Mesendoderm (in vitro differentiated cells): ENCODE data around the gene TRPM4.

Source experiments
- DNase-seq: peaks from one replicate; pipeline ENCODE4 v3.0.0; 2013
- H2AK5ac ChIP-seq: 2 replicates; pipeline ENCODE4 v1.6.1; 2013; ENCODE audit warnings: low read length, inconsistent platforms
- H2BK120ac ChIP-seq: 2 replicates; pipeline ENCODE4 v1.6.1; 2013; ENCODE audit warnings: low read depth, mild to moderate bottlenecking, low read length, moderate library complexity, mixed read lengths
- H2BK15ac ChIP-seq: replicated peaks from 2 replicates; pipeline ENCODE4 v1.6.1; 2013; ENCODE audit warnings: low read depth, mild to moderate bottlenecking, moderate library complexity
- H2BK5ac ChIP-seq: 2 replicates; pipeline ENCODE4 v1.6.1; 2013; ENCODE audit warnings: low read length, inconsistent platforms
- H3K18ac ChIP-seq: 2 replicates; pipeline ENCODE4 v1.6.1; 2013; ENCODE audit warnings: mild to moderate bottlenecking, low read length, mixed read lengths
- H3K23ac ChIP-seq: one replicate; pipeline ENCODE4 v1.6.1; 2013; ENCODE audit warnings: low read length
- H3K27ac ChIP-seq: 2 replicates; pipeline ENCODE4 v1.5.1; 2013; ENCODE audit warnings: low read depth, mild to moderate bottlenecking, inconsistent platforms, low read length, moderate library complexity
- H3K27me3 ChIP-seq: 2 replicates; pipeline ENCODE4 v1.6.1; 2013; ENCODE audit warnings: low read length, control low read depth, mild to moderate bottlenecking, inconsistent platforms; ENCODE audit not compliant: insufficient read depth, poor library complexity
- H3K36me3 ChIP-seq: 2 replicates; pipeline ENCODE4 v1.6.1; 2013; ENCODE audit warnings: low read length, inconsistent platforms; ENCODE audit not compliant: control insufficient read depth, insufficient read depth
- H3K4ac ChIP-seq: one replicate; pipeline ENCODE4 v1.6.1; 2013; ENCODE audit warnings: low read depth, mild to moderate bottlenecking, low read length, moderate library complexity
- H3K4me1 ChIP-seq: 2 replicates; pipeline ENCODE4 v1.6.1; 2013; ENCODE audit warnings: low read depth, low read length, inconsistent platforms; ENCODE audit not compliant: control insufficient read depth
- H3K4me2 ChIP-seq: 2 replicates; pipeline ENCODE4 v1.6.1; 2013; ENCODE audit warnings: low read length
- H3K4me3 ChIP-seq: 2 replicates; pipeline ENCODE4 v1.5.1; 2013; ENCODE audit warnings: mild to moderate bottlenecking, low read length
- H3K56ac ChIP-seq: one replicate; pipeline ENCODE4 v1.6.1; 2013; ENCODE audit warnings: low read length
- H3K79me1 ChIP-seq: 2 replicates; pipeline ENCODE4 v1.6.1; 2013; ENCODE audit warnings: low read length, inconsistent platforms
- H3K79me2 ChIP-seq: 2 replicates; pipeline ENCODE4 v1.6.1; 2013; ENCODE audit warnings: mild to moderate bottlenecking, low read length; ENCODE audit not compliant: control insufficient read depth, insufficient read depth
- H3K9ac ChIP-seq: 2 replicates; pipeline ENCODE4 v1.6.1; 2013; ENCODE audit warnings: low read length, inconsistent platforms
- H4K5ac ChIP-seq: one replicate; pipeline ENCODE4 v1.6.1; 2013; ENCODE audit warnings: low read length
- H4K8ac ChIP-seq: one replicate; pipeline ENCODE4 v1.6.1; 2013; ENCODE audit warnings: low read depth, mild to moderate bottlenecking, control low read depth, low read length, moderate library complexity
- WGBS: extraction: QIAGEN DNeasy Blood & Tissue Kit; methylation state at CpG from one replicate; pipeline ENCODE4 v1.1.7; 2013; ENCODE audit warnings: low lambda C conversion rate, missing lambda C conversion rate; ENCODE audit not compliant: insufficient coverage; ENCODE audit errors: extremely low coverage; 5-methylcytosine and 5-hydroxymethylcytosine counted together

Gene TRPM4

GRCh38 chr19:49129238-49129583, 28.4 kb upstream of the TRPM4 start:
- Histone ChIP-seq H3K4me1 (no peaks in the 10 kb centered on the region), H3K36me3 (no peaks in the 10 kb centered on the region), H3K27me3 (no peaks in the 10 kb centered on the region), H3K23ac (no peak overlapping the region), H3K56ac (no peak overlapping the region), H4K8ac (no peak overlapping the region), H2BK5ac (no peak overlapping the region), H3K27ac (no peak overlapping the region), H3K79me1 (no peaks in the 10 kb centered on the region), H3K4ac (no peak overlapping the region), H3K79me2 (no peaks in the 10 kb centered on the region), H3K9ac (no peak overlapping the region), H2BK120ac (no peak overlapping the region), H3K4me3 (no peak overlapping the region), H3K4me2 (no peak overlapping the region), H2AK5ac (no peak overlapping the region), H4K5ac (no peak overlapping the region), H2BK15ac (no peak overlapping the region), H3K18ac (no peak overlapping the region)
- no CpG with 5 or more reads among the region's 16 CpGs for WGBS
- DNase-seq, result peak; percentile 31

GRCh38 chr19:49130325-49130724, 27.3 kb upstream of the TRPM4 start:
- Histone ChIP-seq H3K79me1 (no peaks in the 10 kb centered on the region), H3K9ac (no peak overlapping the region), H3K4me3 (no peak overlapping the region), H3K27ac (no peak overlapping the region), H2BK120ac (no peak overlapping the region), H4K5ac (no peak overlapping the region), H3K56ac (no peak overlapping the region), H2AK5ac (no peak overlapping the region), H3K23ac (no peak overlapping the region), H3K4ac (no peak overlapping the region), H3K18ac (no peak overlapping the region), H2BK5ac (no peak overlapping the region), H3K27me3 (no peaks in the 10 kb centered on the region), H3K4me2 (no peak overlapping the region), H3K79me2 (no peaks in the 10 kb centered on the region), H3K4me1 (no peaks in the 10 kb centered on the region), H3K36me3 (no peaks in the 10 kb centered on the region), H4K8ac (no peak overlapping the region), H2BK15ac (no peak overlapping the region)
- no CpG with 5 or more reads among the region's 24 CpGs for WGBS
- no peak for DNase-seq

GRCh38 chr19:49132974-49133609, 24.5 kb upstream of the TRPM4 start:
- Histone ChIP-seq H2BK5ac (no peak overlapping the region), H3K27me3 (no peaks in the 10 kb centered on the region), H3K18ac (no peak overlapping the region), H3K9ac (no peak overlapping the region), H3K36me3 (no peaks in the 10 kb centered on the region), H3K4me3 (no peak overlapping the region), H3K23ac (no peak overlapping the region), H3K27ac (no peak overlapping the region), H2AK5ac (no peak overlapping the region), H3K79me1 (no peaks in the 10 kb centered on the region), H4K5ac (no peak overlapping the region), H3K79me2 (no peaks in the 10 kb centered on the region), H4K8ac (no peak overlapping the region), H3K4me2 (no peak overlapping the region), H2BK120ac (no peak overlapping the region), H3K4me1 (no peaks in the 10 kb centered on the region), H2BK15ac (no peak overlapping the region), H3K4ac (no peak overlapping the region), H3K56ac (no peak overlapping the region)
- DNase-seq, result peak; percentile 43
- no CpG with 5 or more reads among the region's 49 CpGs for WGBS

- Histone ChIP-seq H3K36me3 (no peaks in the 10 kb centered on the region), H3K4me3 (no peak overlapping the region), H4K8ac (no peak overlapping the region), H3K27ac (no peak overlapping the region), H3K27me3 (no peaks in the 10 kb centered on the region), H3K56ac (no peak overlapping the region), H3K4ac (no peak overlapping the region), H3K79me2 (no peaks in the 10 kb centered on the region), H3K79me1 (no peaks in the 10 kb centered on the region), H3K9ac (no peak overlapping the region), H3K4me2 (no peak overlapping the region), H3K4me1 (no peaks in the 10 kb centered on the region), H2BK15ac (no peak overlapping the region), H2AK5ac (no peak overlapping the region), H4K5ac (no peak overlapping the region), H3K23ac (no peak overlapping the region), H3K18ac (no peak overlapping the region), H2BK5ac (no peak overlapping the region), H2BK120ac (no peak overlapping the region)
- no CpG with 5 or more reads among the region's 42 CpGs for WGBS
- peak; percentile 48 for DNase-seq
Measured at GRCh38 chr19:49133621-49134454, 23.8 kb upstream of the TRPM4 start.

GRCh38 chr19:49135686-49136085, 21.9 kb upstream of the TRPM4 start:
- H3K23ac ChIP-seq, result no peak overlapping the region
- no peak overlapping the region for H3K4me3 ChIP-seq
- H4K5ac ChIP-seq, result no peak overlapping the region
- no peak overlapping the region for H2BK5ac ChIP-seq
- no peak for DNase-seq
- no peak overlapping the region for H3K4me2 ChIP-seq
- WGBS, result no CpG with 5 or more reads among the region's 5 CpGs
- no peaks in the 10 kb centered on the region for H3K36me3 ChIP-seq
- H4K8ac ChIP-seq, result no peak overlapping the region
- H3K27ac ChIP-seq, result no peak overlapping the region
- H2BK15ac ChIP-seq, result no peak overlapping the region
- no peak overlapping the region for H3K4ac ChIP-seq
- H3K56ac ChIP-seq, result no peak overlapping the region
- no peak overlapping the region for H2BK120ac ChIP-seq
- H3K27me3 ChIP-seq, result no peaks in the 10 kb centered on the region
- H3K4me1 ChIP-seq, result no peaks in the 10 kb centered on the region
- H2AK5ac ChIP-seq, result no peak overlapping the region
- no peaks in the 10 kb centered on the region for H3K79me1 ChIP-seq
- H3K79me2 ChIP-seq, result no peaks in the 10 kb centered on the region
- H3K18ac ChIP-seq, result no peak overlapping the region
- no peak overlapping the region for H3K9ac ChIP-seq
